ENCODE data around the gene SLC7A10.
A peak's percentile ranks its signal among the peaks of the same experiment; 100 is the strongest.

DNA sequence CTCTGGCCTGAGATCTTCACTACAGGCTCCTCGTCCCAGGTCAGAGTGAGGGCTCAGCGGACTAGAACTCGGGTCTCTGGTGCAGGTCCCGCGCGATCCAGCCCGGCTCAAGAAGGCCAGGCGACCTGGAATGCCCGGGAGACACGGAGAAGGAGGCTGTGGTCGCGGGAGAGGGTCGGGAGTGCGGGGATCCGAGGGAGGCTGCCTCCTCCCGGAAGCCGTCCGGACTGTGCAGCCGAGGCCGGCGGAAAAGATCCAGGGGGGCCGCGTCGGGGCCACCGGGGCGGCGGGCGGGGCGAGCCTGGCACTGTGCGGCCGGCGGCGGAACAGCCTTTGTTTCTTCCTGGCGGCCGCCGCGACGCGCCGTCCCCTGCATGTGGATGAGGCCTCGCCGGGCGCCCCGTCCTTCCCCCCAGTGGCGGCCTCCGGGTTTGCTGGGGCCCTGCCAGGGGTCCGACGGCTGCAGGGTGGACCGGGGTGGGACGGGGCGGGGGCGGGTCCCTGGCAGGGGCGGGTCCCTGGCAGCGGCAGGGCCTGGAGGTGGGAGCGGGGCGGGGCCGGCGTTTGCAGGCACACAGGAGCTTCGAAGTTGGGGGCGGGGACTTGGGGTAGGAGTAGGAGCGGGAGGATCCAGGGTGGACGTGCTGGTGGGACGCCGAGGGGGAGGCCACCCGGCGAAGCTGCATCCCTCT is 1.0 kb upstream of the SLC7A10 start:
- TF ChIP-seq, protein P1, sequence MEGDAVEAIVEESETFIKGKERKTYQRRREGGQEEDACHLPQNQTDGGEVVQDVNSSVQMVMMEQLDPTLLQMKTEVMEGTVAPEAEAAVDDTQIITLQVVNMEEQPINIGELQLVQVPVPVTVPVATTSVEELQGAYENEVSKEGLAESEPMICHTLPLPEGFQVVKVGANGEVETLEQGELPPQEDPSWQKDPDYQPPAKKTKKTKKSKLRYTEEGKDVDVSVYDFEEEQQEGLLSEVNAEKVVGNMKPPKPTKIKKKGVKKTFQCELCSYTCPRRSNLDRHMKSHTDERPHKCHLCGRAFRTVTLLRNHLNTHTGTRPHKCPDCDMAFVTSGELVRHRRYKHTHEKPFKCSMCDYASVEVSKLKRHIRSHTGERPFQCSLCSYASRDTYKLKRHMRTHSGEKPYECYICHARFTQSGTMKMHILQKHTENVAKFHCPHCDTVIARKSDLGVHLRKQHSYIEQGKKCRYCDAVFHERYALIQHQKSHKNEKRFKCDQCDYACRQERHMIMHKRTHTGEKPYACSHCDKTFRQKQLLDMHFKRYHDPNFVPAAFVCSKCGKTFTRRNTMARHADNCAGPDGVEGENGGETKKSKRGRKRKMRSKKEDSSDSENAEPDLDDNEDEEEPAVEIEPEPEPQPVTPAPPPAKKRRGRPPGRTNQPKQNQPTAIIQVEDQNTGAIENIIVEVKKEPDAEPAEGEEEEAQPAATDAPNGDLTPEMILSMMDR (conservative IDR thresholded peaks at IDR 0.05 in 1 of 2, IDR thresholded peaks at IDR 0.05 in 1 of 2; ENCODE audit: low read depth in 1 of 2, low read length in 2 of 2), result no peak
- peak; percentile 58 for TF ChIP-seq EZH2 (IDR thresholded peaks at IDR 0.05; ENCODE audit: low read length, missing control alignments)

Measured in fibroblast of lung (primary cell).